Neuronal stem cell (in vitro differentiated cells): ENCODE data around the gene DCLRE1A.

Source experiments
- DNase-seq: peaks from one replicate; pipeline ENCODE4 v3.0.0-alpha.2; 2013; ENCODE audit warnings: low spot score
- H2AFZ ChIP-seq: one replicate; pipeline ENCODE4 v1.6.1; 2013; ENCODE audit warnings: mild to moderate bottlenecking, low read length, inconsistent platforms
- H2AK5ac ChIP-seq: 2 replicates; pipeline ENCODE4 v1.6.1; 2013; ENCODE audit warnings: low read depth, mild to moderate bottlenecking, inconsistent platforms, low read length, moderate library complexity, mixed read lengths
- H2BK120ac ChIP-seq: 2 replicates; pipeline ENCODE4 v1.6.1; 2013; ENCODE audit warnings: low read depth, mild to moderate bottlenecking, inconsistent platforms, low read length, moderate library complexity, mixed read lengths
- H2BK12ac ChIP-seq: one replicate; pipeline ENCODE4 v1.6.1; 2013; ENCODE audit warnings: low read length, inconsistent platforms
- H2BK15ac ChIP-seq: 2 replicates; pipeline ENCODE4 v1.6.1; 2013; ENCODE audit warnings: mild to moderate bottlenecking, low read length, inconsistent platforms, mixed read lengths
- H2BK5ac ChIP-seq: one replicate; pipeline ENCODE4 v1.6.1; 2013; ENCODE audit warnings: inconsistent platforms, mild to moderate bottlenecking, low read length, moderate library complexity
- H3K14ac ChIP-seq: one replicate; pipeline ENCODE4 v1.6.1; 2013; ENCODE audit warnings: low read length, inconsistent platforms
- H3K18ac ChIP-seq: 2 replicates; pipeline ENCODE4 v1.6.1; 2013; ENCODE audit warnings: low read length, inconsistent platforms
- H3K23ac ChIP-seq: 2 replicates; pipeline ENCODE4 v1.6.1; 2013; ENCODE audit warnings: low read depth, mild to moderate bottlenecking, mixed read lengths, low read length, inconsistent platforms; ENCODE audit not compliant: poor library complexity
- H3K27ac ChIP-seq: replicated peaks from 3 replicates; pipeline ENCODE4 v1.5.1; 2013; ENCODE audit warnings: low read length, inconsistent platforms
- H3K27me3 ChIP-seq, 3 experiments: 2 replicates each; pipeline ENCODE4 v1.6.1; 2013; ENCODE audit warnings: low read length in 3 of 3, mild to moderate bottlenecking in 2 of 3, inconsistent platforms in 1 of 3, low read depth in 1 of 3, mixed read lengths in 1 of 3, moderate library complexity in 1 of 3; ENCODE audit not compliant: control insufficient read depth in 3 of 3, insufficient read depth in 3 of 3
- H3K36me3 ChIP-seq, 2 donors: replicated peaks in 1 of 2; 2 replicates each; pipeline ENCODE4 v1.6.1; 2013; ENCODE audit warnings: low read length in 2 of 2; ENCODE audit not compliant: control insufficient read depth in 2 of 2, insufficient read depth in 2 of 2
- H3K4ac ChIP-seq: 2 replicates; pipeline ENCODE4 v1.6.1; 2013; ENCODE audit warnings: inconsistent platforms, mild to moderate bottlenecking, low read length, moderate library complexity
- H3K4me1 ChIP-seq, 2 donors: 1 replicate in 1 of 2; 2 replicates in 1 of 2; pipeline ENCODE4 v1.6.1; 2013; ENCODE audit warnings: low read length in 2 of 2, low read depth in 1 of 2; ENCODE audit not compliant: control insufficient read depth in 2 of 2, insufficient read depth in 1 of 2
- H3K4me2 ChIP-seq: one replicate; pipeline ENCODE4 v1.6.1; 2013; ENCODE audit warnings: mild to moderate bottlenecking, low read length, inconsistent platforms; ENCODE audit not compliant: insufficient read depth, poor library complexity, severe bottlenecking
- H3K4me3 ChIP-seq, 2 donors: 2 replicates each; pipeline ENCODE4 v1.5.1; 2013; ENCODE audit warnings: low read length in 2 of 2, mild to moderate bottlenecking in 2 of 2, inconsistent platforms in 1 of 2, moderate library complexity in 1 of 2
- H3K79me1 ChIP-seq: one replicate; pipeline ENCODE4 v1.6.1; 2013; ENCODE audit warnings: low read depth, mild to moderate bottlenecking, inconsistent platforms, low read length, moderate library complexity
- H3K9ac ChIP-seq: one replicate; pipeline ENCODE4 v1.6.1; 2013; ENCODE audit warnings: mild to moderate bottlenecking, low read depth, low read length, inconsistent platforms; ENCODE audit not compliant: poor library complexity
- H3K9me3 ChIP-seq, 2 donors: replicated peaks in 1 of 2; 2 replicates each; pipeline versions ENCODE3 to v1.6.1; 2013; ENCODE audit warnings: low read length in 2 of 2, mild to moderate bottlenecking in 2 of 2, inconsistent platforms in 1 of 2, low read depth in 1 of 2, mixed read lengths in 1 of 2, moderate library complexity in 1 of 2; ENCODE audit not compliant: control insufficient read depth in 2 of 2, insufficient read depth in 1 of 2
- H4K8ac ChIP-seq: one replicate; pipeline ENCODE4 v1.6.1; 2013; ENCODE audit warnings: low read depth, mild to moderate bottlenecking, inconsistent platforms, low read length, moderate library complexity
- H4K91ac ChIP-seq: one replicate; pipeline ENCODE4 v1.6.1; 2013; ENCODE audit warnings: low read length, low read depth, mild to moderate bottlenecking, inconsistent platforms; ENCODE audit not compliant: poor library complexity
- WGBS, 2 donors: extraction: QIAGEN DNeasy Blood & Tissue Kit; methylation state at CpG; one replicate each; pipeline ENCODE4 v1.1.7; 2013; ENCODE audit warnings: missing lambda C conversion rate in 2 of 2, mixed read lengths in 1 of 2; ENCODE audit not compliant: insufficient read length in 2 of 2, insufficient replicate concordance in 1 of 2; ENCODE audit errors: extremely low coverage in 2 of 2; 5-methylcytosine and 5-hydroxymethylcytosine counted together

Gene DCLRE1A

GRCh38 chr10:113895018-113895417 lies 41.1 kb upstream of the DCLRE1A start:
- Histone ChIP-seq H3K27me3 (no peaks in the 10 kb centered on the region), H3K23ac (no peak overlapping the region), H2BK12ac (no peak overlapping the region), H4K91ac (no peak overlapping the region), H3K4me2 (no peak overlapping the region), H2AK5ac (no peak overlapping the region), H2AFZ (no peak overlapping the region), H3K9me3 (peaks cover 0 to 8% of the 10 kb centered on the region in 2 donors), H3K18ac (no peak overlapping the region), H3K4me3 (no peak overlapping the region), H3K36me3 (peaks cover 4 to 84% of the 10 kb centered on the region in 2 donors), H2BK5ac (no peak overlapping the region), H3K4me1 (no peaks in the 10 kb centered on the region), H3K9ac (no peak overlapping the region), H3K79me1 (peaks cover 2% of the 10 kb centered on the region), H2BK15ac (no peak overlapping the region), H4K8ac (no peak overlapping the region), H2BK120ac (no peak overlapping the region), H3K27ac (no peak overlapping the region), H3K4ac (no peak overlapping the region), H3K14ac (no peak overlapping the region)
- DNase-seq = no peak

- Histone ChIP-seq H3K27me3 (no peaks in the 10 kb centered on the region), H3K23ac (no peak overlapping the region), H3K4me3 (no peak overlapping the region), H2AK5ac (no peak overlapping the region), H2BK120ac (no peak overlapping the region), H3K18ac (no peak overlapping the region), H3K14ac (no peak overlapping the region), H3K9ac (no peak overlapping the region), H3K27ac (no peak overlapping the region), H4K91ac (no peak overlapping the region), H2AFZ (no peak overlapping the region), H2BK5ac (no peak overlapping the region), H3K4me2 (no peak overlapping the region), H3K4me1 (no peaks in the 10 kb centered on the region), H3K4ac (no peak overlapping the region), H3K36me3 (peaks cover 4 to 84% of the 10 kb centered on the region in 2 donors), H4K8ac (no peak overlapping the region), H3K79me1 (peaks cover 2% of the 10 kb centered on the region), H3K9me3 (peaks cover 0 to 13% of the 10 kb centered on the region in 2 donors), H2BK15ac (no peak overlapping the region), H2BK12ac (no peak overlapping the region)
- DNase-seq = no peak
- WGBS, 2 donors = no CpG with 5 or more reads among the region's 1 CpG
These were observed 40.7 kb upstream of the DCLRE1A start for GRCh38 chr10:113894581-113894980.

- Histone ChIP-seq H2BK120ac (no peak overlapping the region), H3K23ac (no peak overlapping the region), H3K4me2 (no peak overlapping the region), H3K9ac (no peak overlapping the region), H3K79me1 (no peaks in the 10 kb centered on the region), H2AK5ac (no peak overlapping the region), H4K8ac (no peak overlapping the region), H3K4ac (no peak overlapping the region), H4K91ac (no peak overlapping the region), H2BK5ac (no peak overlapping the region), H2AFZ (no peak overlapping the region), H3K4me1 (no peaks in the 10 kb centered on the region), H3K14ac (no peak overlapping the region), H3K36me3 (peaks cover 4 to 83% of the 10 kb centered on the region in 2 donors), H3K4me3 (no peak overlapping the region), H2BK15ac (no peak overlapping the region), H3K18ac (no peak overlapping the region), H3K9me3 (peaks cover 0 to 19% of the 10 kb centered on the region in 2 donors), H2BK12ac (no peak overlapping the region), H3K27ac (no peak overlapping the region), H3K27me3 (no peaks in the 10 kb centered on the region)
- no CpG with 5 or more reads among the region's 2 CpGs for WGBS, 2 donors
- no peak for DNase-seq
These were observed 39.7 kb upstream of the DCLRE1A start for GRCh38 chr10:113893570-113893969.

GRCh38 chr10:113891476-113891875 lies 37.6 kb upstream of the DCLRE1A start:
- no peaks in the 10 kb centered on the region for H3K27me3 ChIP-seq
- no peak overlapping the region for H3K4me3 ChIP-seq
- H3K4me1 ChIP-seq = no peaks in the 10 kb centered on the region
- no peak overlapping the region for H4K91ac ChIP-seq
- no peak overlapping the region for H3K23ac ChIP-seq
- no peak overlapping the region for H3K14ac ChIP-seq
- no peak overlapping the region for H4K8ac ChIP-seq
- no peak overlapping the region for H2BK15ac ChIP-seq
- no peak overlapping the region for H3K27ac ChIP-seq
- H3K4me2 ChIP-seq = no peak overlapping the region
- H2BK12ac ChIP-seq = no peak overlapping the region
- H3K9ac ChIP-seq = no peak overlapping the region
- no peak for DNase-seq
- no peaks in the 10 kb centered on the region for H3K79me1 ChIP-seq
- H2AFZ ChIP-seq = no peak overlapping the region
- H2AK5ac ChIP-seq = no peak overlapping the region
- peaks cover 0 to 85% of the 10 kb centered on the region in 2 donors for H3K36me3 ChIP-seq
- peaks cover 0 to 22% of the 10 kb centered on the region in 2 donors for H3K9me3 ChIP-seq
- H2BK120ac ChIP-seq = no peak overlapping the region
- no peak overlapping the region for H3K4ac ChIP-seq
- H2BK5ac ChIP-seq = no peak overlapping the region
- H3K18ac ChIP-seq = no peak overlapping the region
- WGBS, 2 donors = no CpG with 5 or more reads among the region's 3 CpGs
